Ectodermal cell (in vitro differentiated cells): ENCODE measurements around the gene GPR149.

Source experiments
- H3K27ac ChIP-seq: 2 replicates; pipeline ENCODE4 v1.7.0; 2013; ENCODE audit warnings: mild to moderate bottlenecking, low read depth, low read length; ENCODE audit not compliant: insufficient read depth, poor library complexity, severe bottlenecking
- H3K27me3 ChIP-seq: 2 replicates; pipeline ENCODE4 v1.7.0; 2013; ENCODE audit warnings: mild to moderate bottlenecking, low read length; ENCODE audit not compliant: insufficient read depth, control insufficient read depth, poor library complexity, severe bottlenecking
- H3K36me3 ChIP-seq: one replicate; pipeline ENCODE4 v1.7.0; 2013; ENCODE audit warnings: low read length; ENCODE audit not compliant: control insufficient read depth, insufficient read depth
- H3K4me1 ChIP-seq: one replicate; pipeline ENCODE4 v1.7.0; 2013; ENCODE audit warnings: low read length; ENCODE audit not compliant: control insufficient read depth, insufficient read depth
- H3K4me3 ChIP-seq: 2 replicates; pipeline ENCODE4 v1.7.0; 2013; ENCODE audit warnings: low read depth, low read length, control low read depth; ENCODE audit not compliant: insufficient read depth
- H3K9me3 ChIP-seq: 2 replicates; pipeline ENCODE4 v1.7.0; 2013; ENCODE audit warnings: mild to moderate bottlenecking, low read length, moderate library complexity; ENCODE audit not compliant: control insufficient read depth
- WGBS, 2 experiments: methylation state at CpG; one replicate each; pipeline ENCODE4 v1.1.7; 2013; ENCODE audit warnings: missing lambda C conversion rate in 2 of 2; 5-methylcytosine and 5-hydroxymethylcytosine counted together

GPR149 gene

DNA sequence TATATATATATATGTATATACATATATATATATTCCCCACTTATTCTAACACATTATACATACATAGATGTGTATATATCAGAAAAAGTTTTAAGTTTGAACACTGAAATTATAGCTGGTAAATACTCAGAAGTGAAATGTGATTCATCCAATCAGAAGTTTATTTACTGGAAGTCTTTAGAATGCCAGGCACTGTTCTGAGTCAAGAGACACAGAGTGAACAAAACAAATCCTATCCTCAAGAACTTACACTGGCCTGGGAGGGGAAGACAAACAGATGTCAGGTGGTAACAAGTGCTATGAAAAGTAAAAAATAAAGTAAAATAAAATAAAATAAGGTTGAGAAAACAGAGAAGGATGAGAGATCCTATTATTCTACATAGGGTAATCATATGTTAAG lies 119.2 kb downstream of the GPR149 start:
- Histone ChIP-seq H3K4me3 (no peak overlapping the region), H3K27ac (no peak overlapping the region), H3K36me3 (peaks cover 25% of the 10 kb centered on the region), H3K4me1 (no peaks in the 10 kb centered on the region), H3K27me3 (no peaks in the 10 kb centered on the region), H3K9me3 (no peaks in the 10 kb centered on the region)

DNA sequence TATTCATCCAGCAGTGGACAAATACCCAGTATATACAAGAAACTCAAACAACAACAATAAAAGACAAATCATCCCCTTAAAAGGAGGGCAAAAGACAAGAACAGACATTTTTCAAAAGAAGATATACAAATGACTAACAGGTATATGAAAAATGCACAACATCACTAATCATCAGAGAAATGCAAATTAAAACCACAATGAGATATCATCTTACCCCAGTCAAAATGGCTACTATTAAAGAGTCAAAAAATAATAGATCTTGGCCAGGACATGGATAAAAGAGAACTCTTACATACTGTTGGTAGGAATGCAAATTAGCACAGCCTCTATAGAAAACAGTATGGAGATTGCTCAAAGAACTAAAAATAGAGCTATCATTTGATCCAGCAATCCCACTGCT lies 122.6 kb downstream of the GPR149 start:
- no peak overlapping the region for H3K4me3 ChIP-seq
- H3K4me1 ChIP-seq: no peaks in the 10 kb centered on the region
- peaks cover 33% of the 10 kb centered on the region for H3K36me3 ChIP-seq
- no peaks in the 10 kb centered on the region for H3K9me3 ChIP-seq
- no peaks in the 10 kb centered on the region for H3K27me3 ChIP-seq
- no peak overlapping the region for H3K27ac ChIP-seq

DNA sequence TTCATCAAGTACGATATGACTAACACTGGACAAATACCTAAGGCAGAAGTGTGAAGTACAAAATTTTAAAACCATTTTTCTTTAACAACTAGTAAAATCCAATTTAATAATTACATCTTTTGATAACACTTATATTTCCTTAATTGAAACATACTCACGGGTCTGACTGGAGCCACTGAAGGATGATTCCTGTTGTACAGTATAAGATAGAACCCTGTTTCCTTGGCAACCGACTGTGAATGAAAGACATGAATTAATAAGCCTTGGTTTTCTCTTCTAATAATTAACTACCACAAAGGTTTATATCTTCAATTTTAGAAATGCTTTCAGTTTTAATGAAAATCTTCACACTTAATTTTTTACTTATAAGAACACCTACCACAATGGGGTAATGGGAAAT lies 125.1 kb downstream of the GPR149 start:
- Histone ChIP-seq H3K4me1 (no peaks in the 10 kb centered on the region), H3K27ac (no peak overlapping the region), H3K9me3 (no peaks in the 10 kb centered on the region), H3K4me3 (no peak overlapping the region), H3K36me3 (peaks cover 47% of the 10 kb centered on the region), H3K27me3 (no peaks in the 10 kb centered on the region)
- WGBS, 2 experiments: 95 to 100% methylated on average over 2 to 3 of the region's 3 CpGs

DNA sequence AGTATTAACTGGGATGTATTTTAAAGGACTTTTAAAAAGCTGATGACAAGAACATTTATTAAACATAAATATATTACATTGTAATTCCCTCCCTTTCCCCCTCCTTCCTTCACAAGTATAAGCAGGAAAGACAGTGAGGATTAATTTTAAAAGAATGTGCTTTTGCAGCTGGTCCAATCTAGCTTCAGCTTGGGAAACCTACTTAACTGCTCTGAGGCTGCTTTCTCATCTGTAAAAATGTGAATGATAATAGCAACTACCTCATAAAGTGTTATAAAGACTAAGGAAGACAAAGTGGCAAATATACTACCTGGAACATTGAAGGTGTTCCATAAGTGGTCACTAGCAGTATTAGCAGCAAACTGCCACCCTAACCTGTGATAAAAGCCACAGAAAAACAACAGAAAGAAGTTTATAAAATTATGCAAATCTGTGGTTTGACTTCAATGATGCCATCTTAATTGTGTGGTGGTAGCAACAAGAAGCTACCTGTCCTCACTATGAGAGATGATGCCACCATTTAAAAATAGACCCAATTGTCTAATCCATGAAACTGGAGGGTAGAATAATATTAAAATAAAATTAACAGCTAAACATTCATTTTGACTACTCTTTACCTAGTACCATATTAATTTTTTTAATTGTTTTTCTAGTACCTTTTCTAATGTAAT lies 125.7 kb downstream of the GPR149 start:
- Histone ChIP-seq H3K4me1 (no peaks in the 10 kb centered on the region), H3K27me3 (no peaks in the 10 kb centered on the region), H3K27ac (no peak overlapping the region), H3K36me3 (peaks cover 47% of the 10 kb centered on the region), H3K4me3 (no peak overlapping the region), H3K9me3 (no peaks in the 10 kb centered on the region)

DNA sequence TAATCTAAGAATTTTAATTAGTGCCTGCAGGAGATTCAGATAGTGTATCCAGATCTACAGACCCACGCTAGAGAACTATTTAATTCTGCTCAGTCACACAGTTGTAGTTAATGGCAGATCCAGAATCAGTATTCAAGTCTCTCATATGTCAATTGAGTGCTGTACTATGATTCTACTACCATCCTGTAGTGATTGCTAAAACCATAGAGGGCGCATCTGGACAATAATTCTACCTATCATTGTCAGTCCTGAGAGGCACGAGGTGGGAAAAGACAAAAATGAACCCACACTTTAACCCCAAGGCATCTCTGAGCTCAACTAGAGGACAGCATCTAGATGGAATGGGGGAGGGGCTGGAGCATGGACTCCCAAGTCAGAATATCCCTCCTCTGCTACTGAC lies 128.4 kb downstream of the GPR149 start:
- H3K27me3 ChIP-seq: no peaks in the 10 kb centered on the region
- no peaks in the 10 kb centered on the region for H3K4me1 ChIP-seq
- H3K4me3 ChIP-seq: no peak overlapping the region
- no peak overlapping the region for H3K27ac ChIP-seq
- whole genome bisulfite sequencing, 2 experiments: 97 to 100% methylated on average over 2 to 3 of the region's 3 CpGs
- no peaks in the 10 kb centered on the region for H3K9me3 ChIP-seq
- peaks cover 42% of the 10 kb centered on the region for H3K36me3 ChIP-seq

DNA sequence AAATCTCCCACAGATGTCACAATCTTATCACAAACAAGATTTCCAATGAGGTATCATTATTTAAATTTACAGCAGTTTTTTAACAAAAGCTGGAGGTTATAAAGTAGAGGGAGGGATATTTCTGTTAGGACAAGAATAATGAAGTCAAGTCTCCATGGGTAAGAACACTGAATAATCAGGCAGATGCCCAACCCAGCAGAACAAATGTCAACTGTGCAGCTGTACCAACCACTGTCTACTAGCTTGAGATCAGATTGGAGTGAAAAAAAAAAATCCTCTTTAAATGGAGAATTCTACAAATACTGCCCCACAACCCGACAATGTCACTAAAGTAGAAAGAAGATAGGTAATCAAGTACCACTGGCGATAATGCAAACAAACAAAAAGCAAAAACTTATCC lies 136.0 kb downstream of the GPR149 start:
- H3K27me3 ChIP-seq: no peaks in the 10 kb centered on the region
- H3K4me1 ChIP-seq: no peaks in the 10 kb centered on the region
- 98 to 100% methylated on average over 1 to 2 of the region's 2 CpGs for WGBS, 2 experiments
- H3K9me3 ChIP-seq: no peaks in the 10 kb centered on the region
- no peak overlapping the region for H3K27ac ChIP-seq
- H3K36me3 ChIP-seq: peaks cover 43% of the 10 kb centered on the region
- no peak overlapping the region for H3K4me3 ChIP-seq

DNA sequence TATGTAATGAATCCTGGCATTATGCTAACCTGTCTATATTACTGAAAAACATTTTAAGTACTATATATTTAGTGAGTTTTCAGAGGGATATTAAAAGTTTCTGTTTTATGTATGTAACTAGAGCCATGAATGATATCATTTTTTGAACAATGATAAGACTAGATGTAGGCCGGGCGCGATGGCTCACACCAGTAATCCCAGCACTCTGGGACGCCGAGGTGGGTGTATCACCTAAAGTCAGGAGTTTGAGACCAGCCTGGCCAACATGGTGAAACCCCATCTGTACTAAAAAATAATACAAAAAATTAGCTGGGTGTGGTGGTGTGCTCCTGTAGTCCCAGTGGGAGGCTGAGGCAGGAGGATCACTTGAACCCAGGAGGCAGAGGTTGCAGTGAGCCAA lies 139.8 kb downstream of the GPR149 start:
- WGBS, 2 experiments: 97 to 98% methylated on average over 5 of the region's 5 CpGs
- Histone ChIP-seq H3K36me3 (peaks cover 47% of the 10 kb centered on the region), H3K27me3 (no peaks in the 10 kb centered on the region), H3K4me3 (no peak overlapping the region), H3K4me1 (no peaks in the 10 kb centered on the region), H3K27ac (no peak overlapping the region), H3K9me3 (no peaks in the 10 kb centered on the region)
